HepG2 (cell line): Measurements from ENCODE around the gene CDC42EP4. TPM values are rescaled to one million over a fixed set of nuclear protein-coding genes. Genes with fewer than 3 reads are reported as not detected.

Experiments used
- ARNTL ChIP-seq: sonication (generic); formaldehyde crosslinking; IDR thresholded peaks from 2 replicates; pipeline ENCODE4 v1.4.0; 2020; ENCODE audit warnings: mild to moderate bottlenecking, missing genetic modification reagents
- CEBPG ChIP-seq: IDR thresholded peaks from 2 replicates; pipeline ENCODE4 v1.6.1; 2016
- DPF2 ChIP-seq: sonication (generic); formaldehyde crosslinking; IDR thresholded peaks from 2 replicates; pipeline ENCODE4 v1.4.0; 2020; ENCODE audit warnings: mild to moderate bottlenecking, low read depth, missing genetic modification reagents, borderline replicate concordance
- ERF ChIP-seq: IDR thresholded peaks from 2 replicates; pipeline ENCODE4 v1.6.1; 2018; ENCODE audit warnings: missing biosample characterization, missing genetic modification reagents
- HMG20A ChIP-seq: IDR thresholded peaks from 2 replicates; pipeline ENCODE4 v1.6.1; 2016; ENCODE audit warnings: borderline replicate concordance
- HNF4A ChIP-seq: sonication (generic); formaldehyde crosslinking; IDR thresholded peaks from 2 replicates; pipeline ENCODE4 v1.4.0; 2020; ENCODE audit warnings: missing genetic modification reagents
- HOXA5 ChIP-seq: sonication (generic); formaldehyde crosslinking; IDR thresholded peaks from 2 replicates; pipeline ENCODE4 v1.4.0; 2020; ENCODE audit warnings: missing genetic modification reagents
- KLF6 ChIP-seq: IDR thresholded peaks from 2 replicates; pipeline ENCODE4 v1.8.0; 2016; ENCODE audit warnings: missing biosample characterization, missing genetic modification reagents
- NBN ChIP-seq: fragments of 450-650 bp; conservative IDR thresholded peaks from 2 replicates; pipeline ENCODE4 v1.6.1; 2017
- SKI ChIP-seq: fragments of 450-650 bp; IDR thresholded peaks from one replicate; pipeline ENCODE4 v1.6.1; 2018; ENCODE audit warnings: mild to moderate bottlenecking; ENCODE audit not compliant: partially characterized antibody
- TRIM24 ChIP-seq: sonication (generic); formaldehyde crosslinking; IDR thresholded peaks from 2 replicates; pipeline ENCODE4 v1.8.0; 2022; ENCODE audit warnings: mild to moderate bottlenecking, missing genetic modification reagents
- ZFP36L2 ChIP-seq: sonication (generic); formaldehyde crosslinking; IDR thresholded peaks from 2 replicates; pipeline ENCODE4 v1.4.0; 2020; ENCODE audit warnings: missing genetic modification reagents
- ZNF263 ChIP-seq: sonication (generic); formaldehyde crosslinking; IDR thresholded peaks from 2 replicates; pipeline ENCODE4 v1.4.0; 2020; ENCODE audit warnings: missing genetic modification reagents
- ZNF547 ChIP-seq: sonication (generic); formaldehyde crosslinking; IDR thresholded peaks from 2 replicates; pipeline ENCODE4 v1.5.1; 2020; ENCODE audit warnings: mild to moderate bottlenecking, missing genetic modification reagents
- ZNF556 ChIP-seq: sonication (generic); formaldehyde crosslinking; IDR thresholded peaks from 2 replicates; pipeline ENCODE4 v1.4.0; 2020; ENCODE audit warnings: mild to moderate bottlenecking, missing genetic modification reagents, borderline replicate concordance
- ZNF567 ChIP-seq: sonication (generic); formaldehyde crosslinking; IDR thresholded peaks from 2 replicates; pipeline ENCODE4 v1.8.1; 2023; ENCODE audit warnings: mild to moderate bottlenecking, missing genetic modification reagents, borderline replicate concordance
- ZNF660 ChIP-seq: sonication (generic); formaldehyde crosslinking; IDR thresholded peaks from 2 replicates; pipeline ENCODE4 v1.5.1; 2020; ENCODE audit warnings: mild to moderate bottlenecking, low read depth, missing genetic modification reagents, borderline replicate concordance
- ZNF672 ChIP-seq: sonication (generic); formaldehyde crosslinking; IDR thresholded peaks from 2 replicates; pipeline ENCODE4 v1.8.1; 2022; ENCODE audit warnings: missing genetic modification reagents
- ZNF777 ChIP-seq: sonication (generic); formaldehyde crosslinking; IDR thresholded peaks from 2 replicates; pipeline ENCODE4 v1.4.0; 2020; ENCODE audit warnings: missing genetic modification reagents
- ZNF879 ChIP-seq: sonication (generic); formaldehyde crosslinking; IDR thresholded peaks from 2 replicates; pipeline ENCODE4 v1.8.1; 2023; ENCODE audit warnings: missing genetic modification reagents
- ZNF883 ChIP-seq: sonication (generic); formaldehyde crosslinking; IDR thresholded peaks from 2 replicates; pipeline ENCODE4 v1.5.1; 2020; ENCODE audit warnings: mild to moderate bottlenecking, missing genetic modification reagents; ENCODE audit errors: not compliant biosample characterization
- ZSCAN9 ChIP-seq: IDR thresholded peaks from 2 replicates; pipeline ENCODE4 v1.6.1; 2016; ENCODE audit warnings: borderline replicate concordance
- polyA plus RNA-seq, 8 experiments: library from polyadenylated mRNA; depleted of rRNA in 3 of 8; stranded (reverse) in 7 of 8; unstranded in 1 of 8; fragments of >200 nt; fragmentation: Illumina TruSeq in 4 of 8; extraction: Trizol in 4 of 8; gene quantifications; 2 replicates each; pipeline versions ENCODE4 v1.2.1 to v1.2.3, GENCODE V29; 2011 to 2016; ENCODE audit warnings: low read depth in 4 of 8, missing spikeins in 1 of 8, mixed read lengths in 1 of 8; ENCODE audit not compliant: insufficient read depth in 1 of 8
- total RNA-seq, 5 experiments: library from RNA; depleted of rRNA; stranded (reverse); fragments of >200 nt; fragmentation: Illumina TruSeq; extraction: Trizol; gene quantifications; 2 replicates each; pipeline ENCODE4 v1.2.3, GENCODE V29; 2016; ENCODE audit warnings: low read depth in 1 of 5
- TF ChIP-seq, protein P1 (sequence below): IDR thresholded peaks from 2 replicates; pipeline ENCODE4 v1.6.1; 2016; ENCODE audit warnings: mild to moderate bottlenecking, missing biosample characterization, missing genetic modification reagents
- TF ChIP-seq, protein P2 (sequence below): sonication (generic); formaldehyde crosslinking; IDR thresholded peaks from 2 replicates; pipeline ENCODE4 v1.8.1; 2023; ENCODE audit warnings: mild to moderate bottlenecking, missing genetic modification reagents
- TF ChIP-seq, protein P3 (sequence below): sonication (generic); formaldehyde crosslinking; IDR thresholded peaks from 2 replicates; pipeline ENCODE4 v1.4.0; 2020; ENCODE audit warnings: missing genetic modification reagents

CDC42EP4 gene
- total and polyA plus RNA-seq, 2 of the 13 experiments (the other 11 are each of a cell fraction or from before 2014, with no cell fraction given) = 19.0 to 54.0 TPM

DNA sequence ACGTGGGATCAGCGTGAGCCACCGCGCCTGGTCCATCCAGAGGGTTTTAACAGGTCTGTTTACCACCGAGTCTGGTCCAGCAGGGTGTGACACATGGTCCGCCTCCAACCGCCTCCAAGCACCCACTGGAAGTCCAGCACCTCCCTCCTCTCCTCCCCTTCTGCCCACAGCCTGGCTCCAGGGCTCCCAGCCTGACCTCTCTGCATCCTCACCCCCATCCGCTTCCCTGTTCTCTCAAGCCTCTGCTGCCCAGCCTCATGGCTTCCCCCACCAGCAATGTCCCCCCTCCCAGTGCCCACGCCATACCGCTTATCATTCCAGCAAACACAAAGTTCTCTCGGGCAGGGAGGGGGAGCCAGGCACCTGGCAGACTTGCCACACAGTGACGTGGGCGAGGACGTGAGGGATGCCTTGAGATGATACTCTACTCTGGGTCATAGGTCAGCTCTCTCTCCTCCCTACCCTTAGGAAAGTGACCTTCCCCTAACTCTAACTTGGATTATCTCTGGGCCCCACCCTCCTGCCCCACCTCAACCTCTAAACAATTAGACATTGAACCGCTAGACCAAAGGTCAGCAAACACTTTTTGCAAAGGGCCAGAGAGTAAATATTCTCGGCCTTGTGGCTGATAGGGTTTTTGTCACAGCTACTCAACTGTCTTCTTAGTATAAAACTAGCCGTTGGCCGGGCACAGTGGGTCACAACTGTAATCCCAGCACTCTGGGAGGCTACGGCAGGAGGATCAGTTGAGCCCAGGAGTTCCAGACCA is 23.1 kb downstream of the CDC42EP4 start (continued):
- peak; percentile 74; the same call in 1 of the 2 replicates for TF ChIP-seq TRIM24 (CRISPR knock-in tag)
- TF ChIP-seq ZNF672 (CRISPR knock-in tag) = no peak
- TF ChIP-seq NBN = no peak
- TF ChIP-seq ZNF556 (CRISPR knock-in tag) = peak; percentile 78; the same call in 1 of the 2 replicates
- no peak for TF ChIP-seq ZNF660 (CRISPR knock-in tag)
- TF ChIP-seq HNF4A (CRISPR knock-in tag) = peak; percentile 99
- peak; percentile 65; the same call in 1 of the 2 replicates for TF ChIP-seq ZSCAN9
- peak; percentile 86 for TF ChIP-seq SKI
- TF ChIP-seq, protein P1, sequence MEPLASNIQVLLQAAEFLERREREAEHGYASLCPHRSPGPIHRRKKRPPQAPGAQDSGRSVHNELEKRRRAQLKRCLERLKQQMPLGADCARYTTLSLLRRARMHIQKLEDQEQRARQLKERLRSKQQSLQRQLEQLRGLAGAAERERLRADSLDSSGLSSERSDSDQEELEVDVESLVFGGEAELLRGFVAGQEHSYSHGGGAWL (CRISPR knock-in tag) = peak; percentile 48; the same call in 1 of the 2 replicates
- peak; percentile 89 for TF ChIP-seq DPF2 (CRISPR knock-in tag)
- peak; percentile 86; the same call in 1 of the 2 replicates for TF ChIP-seq ARNTL (CRISPR knock-in tag)
- peak; percentile 84; the same call in 1 of the 2 replicates for TF ChIP-seq ZNF567 (CRISPR knock-in tag)
- TF ChIP-seq, protein P2, sequence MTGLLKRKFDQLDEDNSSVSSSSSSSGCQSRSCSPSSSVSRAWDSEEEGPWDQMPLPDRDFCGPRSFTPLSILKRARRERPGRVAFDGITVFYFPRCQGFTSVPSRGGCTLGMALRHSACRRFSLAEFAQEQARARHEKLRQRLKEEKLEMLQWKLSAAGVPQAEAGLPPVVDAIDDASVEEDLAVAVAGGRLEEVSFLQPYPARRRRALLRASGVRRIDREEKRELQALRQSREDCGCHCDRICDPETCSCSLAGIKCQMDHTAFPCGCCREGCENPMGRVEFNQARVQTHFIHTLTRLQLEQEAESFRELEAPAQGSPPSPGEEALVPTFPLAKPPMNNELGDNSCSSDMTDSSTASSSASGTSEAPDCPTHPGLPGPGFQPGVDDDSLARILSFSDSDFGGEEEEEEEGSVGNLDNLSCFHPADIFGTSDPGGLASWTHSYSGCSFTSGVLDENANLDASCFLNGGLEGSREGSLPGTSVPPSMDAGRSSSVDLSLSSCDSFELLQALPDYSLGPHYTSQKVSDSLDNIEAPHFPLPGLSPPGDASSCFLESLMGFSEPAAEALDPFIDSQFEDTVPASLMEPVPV (CRISPR knock-in tag) = peak; percentile 49; the same call in 1 of the 2 replicates
- peak; percentile 90 for TF ChIP-seq ERF (CRISPR knock-in tag)
- 0 out of 2 replicates have a peak, but pooled peaks have one; percentile 39 for TF ChIP-seq ZNF777 (CRISPR knock-in tag)
- peak; percentile 88 for TF ChIP-seq ZNF263 (CRISPR knock-in tag)
- no peak for TF ChIP-seq ZFP36L2 (CRISPR knock-in tag)
- TF ChIP-seq KLF6 = no peak
- peak; percentile 85 for TF ChIP-seq ZNF547 (CRISPR knock-in tag)
- TF ChIP-seq HOXA5 (CRISPR knock-in tag) = no peak
- TF ChIP-seq, protein P3, sequence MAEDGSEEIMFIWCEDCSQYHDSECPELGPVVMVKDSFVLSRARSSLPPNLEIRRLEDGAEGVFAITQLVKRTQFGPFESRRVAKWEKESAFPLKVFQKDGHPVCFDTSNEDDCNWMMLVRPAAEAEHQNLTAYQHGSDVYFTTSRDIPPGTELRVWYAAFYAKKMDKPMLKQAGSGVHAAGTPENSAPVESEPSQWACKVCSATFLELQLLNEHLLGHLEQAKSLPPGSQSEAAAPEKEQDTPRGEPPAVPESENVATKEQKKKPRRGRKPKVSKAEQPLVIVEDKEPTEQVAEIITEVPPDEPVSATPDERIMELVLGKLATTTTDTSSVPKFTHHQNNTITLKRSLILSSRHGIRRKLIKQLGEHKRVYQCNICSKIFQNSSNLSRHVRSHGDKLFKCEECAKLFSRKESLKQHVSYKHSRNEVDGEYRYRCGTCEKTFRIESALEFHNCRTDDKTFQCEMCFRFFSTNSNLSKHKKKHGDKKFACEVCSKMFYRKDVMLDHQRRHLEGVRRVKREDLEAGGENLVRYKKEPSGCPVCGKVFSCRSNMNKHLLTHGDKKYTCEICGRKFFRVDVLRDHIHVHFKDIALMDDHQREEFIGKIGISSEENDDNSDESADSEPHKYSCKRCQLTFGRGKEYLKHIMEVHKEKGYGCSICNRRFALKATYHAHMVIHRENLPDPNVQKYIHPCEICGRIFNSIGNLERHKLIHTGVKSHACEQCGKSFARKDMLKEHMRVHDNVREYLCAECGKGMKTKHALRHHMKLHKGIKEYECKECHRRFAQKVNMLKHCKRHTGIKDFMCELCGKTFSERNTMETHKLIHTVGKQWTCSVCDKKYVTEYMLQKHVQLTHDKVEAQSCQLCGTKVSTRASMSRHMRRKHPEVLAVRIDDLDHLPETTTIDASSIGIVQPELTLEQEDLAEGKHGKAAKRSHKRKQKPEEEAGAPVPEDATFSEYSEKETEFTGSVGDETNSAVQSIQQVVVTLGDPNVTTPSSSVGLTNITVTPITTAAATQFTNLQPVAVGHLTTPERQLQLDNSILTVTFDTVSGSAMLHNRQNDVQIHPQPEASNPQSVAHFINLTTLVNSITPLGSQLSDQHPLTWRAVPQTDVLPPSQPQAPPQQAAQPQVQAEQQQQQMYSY (CRISPR knock-in tag) = no peak
- TF ChIP-seq CEBPG (CRISPR knock-in tag) = peak; percentile 46; the same call in 1 of the 2 replicates
- TF ChIP-seq ZNF879 = no peak
- no peak for TF ChIP-seq ZNF883 (CRISPR knock-in tag)
- TF ChIP-seq HMG20A (CRISPR knock-in tag) = peak; percentile 97
